Suprapubic skin (tissue), 3 donors: Measurements from ENCODE around the gene OSTM1.

ENCODE experiments used
- CTCF ChIP-seq, 2 donors: fragments of 200-600 bp in 1 of 2; fragments of 450-650 bp in 1 of 2; sonication (generic) in 1 of 2; IDR thresholded peaks; one replicate each; pipeline ENCODE4 v1.5.1; 2016 to 2019; ENCODE audit warnings: antibody characterized with exemption in 2 of 2, mild to moderate bottlenecking in 1 of 2, moderate library complexity in 1 of 2
- POLR2AphosphoS5 ChIP-seq, 3 donors: sonication (generic); formaldehyde crosslinking; IDR thresholded peaks; one replicate each; pipeline ENCODE4 v1.6.1; 2017; ENCODE audit warnings: antibody characterized with exemption in 3 of 3

- TF ChIP-seq CTCF (IDR thresholded peaks at IDR 0.05) (no peak), POLR2AphosphoS5 (IDR thresholded peaks at IDR 0.05) (no peak)
These were observed 2.7 kb downstream of the OSTM1 start for GRCh38 chr6:108071736-108072276.
